DMS79 (cell line): ENCODE results near the gene CACNG5.

ENCODE experiments used
- DNase-seq: peaks from one replicate; lab custom pipeline; 2025; lab: John Stamatoyannopoulos, UW

CACNG5 gene

DNA sequence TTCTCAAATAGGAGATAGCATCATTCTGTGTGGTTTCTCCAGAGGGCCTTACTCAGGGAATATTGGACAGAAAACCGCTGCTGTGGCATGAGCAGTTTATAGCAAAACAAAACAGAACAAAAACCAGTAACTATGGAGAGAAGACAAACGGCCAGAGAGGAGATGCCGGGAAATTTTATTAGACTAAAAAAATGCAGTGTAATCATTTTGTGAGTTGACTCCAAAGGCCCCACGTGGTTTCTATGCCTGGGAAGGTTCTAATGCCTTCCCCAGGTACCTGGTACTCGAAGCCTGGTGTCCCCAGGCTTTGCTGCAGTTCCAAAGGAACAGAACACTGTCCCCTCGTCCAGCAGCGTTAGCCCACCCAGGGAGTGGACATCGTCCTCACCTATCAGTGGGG is 12.9 kb upstream of the CACNG5 start:
- no peak for DNase-seq

DNA sequence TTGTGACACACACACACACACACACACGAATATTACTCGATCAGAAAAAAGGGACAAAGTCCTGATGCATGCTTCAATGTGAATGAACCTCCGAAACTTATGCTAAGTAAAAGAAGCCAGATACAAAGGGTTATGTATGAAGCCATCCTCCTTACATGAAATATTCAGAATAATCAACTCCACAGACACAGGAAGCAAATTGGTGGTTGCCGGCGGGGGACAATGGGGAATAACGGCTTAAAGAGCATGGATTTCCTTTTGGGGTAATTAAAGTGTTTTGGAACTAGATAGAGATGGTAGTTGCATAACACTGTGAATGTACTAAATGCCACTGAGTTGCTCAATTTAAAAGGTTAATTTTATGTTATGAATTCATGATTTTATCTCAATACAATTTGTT is 8.1 kb upstream of the CACNG5 start:
- DNase-seq, result no peak

- no peak for DNase-seq
Measured at GRCh38 chr17:66829386-66829864, 5.5 kb upstream of the CACNG5 start.

DNA sequence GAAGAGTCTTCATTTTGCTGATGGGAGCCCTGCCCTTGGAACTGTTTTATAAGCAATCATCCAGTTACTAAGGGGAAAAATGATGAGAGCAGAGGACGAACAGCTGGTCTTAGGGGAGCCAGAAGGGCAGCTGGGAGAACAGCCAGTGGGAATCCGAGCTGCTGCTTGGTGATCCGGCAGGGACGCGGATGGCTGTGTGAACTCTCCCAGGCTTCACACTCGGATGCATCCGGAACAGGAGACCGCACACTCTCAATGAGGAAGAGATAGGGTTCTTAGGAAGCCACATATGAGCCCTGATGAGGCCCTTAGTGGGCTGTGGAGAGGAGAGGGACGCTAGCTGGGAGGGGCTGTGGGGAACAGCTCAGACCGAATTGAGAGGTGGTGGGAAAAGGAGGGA is 5.0 kb upstream of the CACNG5 start:
- DNase-seq, result peak; percentile 27

DNA sequence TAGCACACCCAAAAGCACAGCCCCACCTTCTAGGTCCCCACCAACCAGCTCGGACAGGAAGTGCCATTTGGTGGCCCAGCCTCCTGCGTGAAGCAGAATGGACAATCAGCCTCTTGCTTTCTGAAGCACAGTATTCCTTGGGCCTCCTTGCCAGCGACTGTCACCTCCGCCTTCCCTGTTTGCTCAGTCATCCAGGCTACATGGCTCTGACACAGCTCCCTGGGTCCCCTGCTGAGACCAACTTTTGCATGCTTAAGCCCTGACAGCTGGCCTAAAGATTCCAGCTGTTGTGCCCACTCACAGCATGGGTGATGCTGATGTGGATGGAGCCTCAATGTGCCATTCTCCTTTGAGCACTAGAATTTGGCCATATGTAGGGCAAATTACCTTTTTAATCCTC is 4.5 kb upstream of the CACNG5 start:
- peak; percentile 26 for DNase-seq

GRCh38 chr17:66831383-66832210 is 3.3 kb upstream of the CACNG5 start:
- no peak for DNase-seq

- no peak for DNase-seq
Measured at GRCh38 chr17:66833201-66833600, 1.7 kb upstream of the CACNG5 start.

- DNase-seq, result no peak
Measured at GRCh38 chr17:66834426-66834918, 445 bp upstream of the CACNG5 start.

GRCh38 chr17:66835476-66835875 is 559 bp downstream of the CACNG5 start:
- DNase-seq, result no peak

GRCh38 chr17:66836063-66837005 is 1.4 kb downstream of the CACNG5 start:
- no peak for DNase-seq

DNA sequence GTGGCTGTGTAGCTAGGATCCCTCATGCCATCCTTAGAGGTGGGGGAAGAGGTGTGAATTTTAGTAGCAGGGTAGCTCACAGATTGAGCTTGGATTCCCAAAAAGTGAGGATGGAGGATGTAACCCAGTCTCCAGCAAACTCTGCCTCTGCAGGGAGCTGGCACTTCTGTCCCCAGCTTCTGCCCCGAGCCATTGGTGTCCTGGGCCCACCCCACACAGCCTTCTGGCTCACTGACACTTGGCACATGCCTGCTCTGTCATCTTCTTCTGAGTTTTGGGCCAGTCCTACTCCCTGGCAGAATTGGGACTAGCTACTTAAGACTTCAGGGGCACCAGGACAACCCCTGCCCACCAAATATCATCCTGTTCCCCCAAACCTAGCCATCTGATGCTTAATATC is 2.3 kb downstream of the CACNG5 start:
- no peak for DNase-seq

DNA sequence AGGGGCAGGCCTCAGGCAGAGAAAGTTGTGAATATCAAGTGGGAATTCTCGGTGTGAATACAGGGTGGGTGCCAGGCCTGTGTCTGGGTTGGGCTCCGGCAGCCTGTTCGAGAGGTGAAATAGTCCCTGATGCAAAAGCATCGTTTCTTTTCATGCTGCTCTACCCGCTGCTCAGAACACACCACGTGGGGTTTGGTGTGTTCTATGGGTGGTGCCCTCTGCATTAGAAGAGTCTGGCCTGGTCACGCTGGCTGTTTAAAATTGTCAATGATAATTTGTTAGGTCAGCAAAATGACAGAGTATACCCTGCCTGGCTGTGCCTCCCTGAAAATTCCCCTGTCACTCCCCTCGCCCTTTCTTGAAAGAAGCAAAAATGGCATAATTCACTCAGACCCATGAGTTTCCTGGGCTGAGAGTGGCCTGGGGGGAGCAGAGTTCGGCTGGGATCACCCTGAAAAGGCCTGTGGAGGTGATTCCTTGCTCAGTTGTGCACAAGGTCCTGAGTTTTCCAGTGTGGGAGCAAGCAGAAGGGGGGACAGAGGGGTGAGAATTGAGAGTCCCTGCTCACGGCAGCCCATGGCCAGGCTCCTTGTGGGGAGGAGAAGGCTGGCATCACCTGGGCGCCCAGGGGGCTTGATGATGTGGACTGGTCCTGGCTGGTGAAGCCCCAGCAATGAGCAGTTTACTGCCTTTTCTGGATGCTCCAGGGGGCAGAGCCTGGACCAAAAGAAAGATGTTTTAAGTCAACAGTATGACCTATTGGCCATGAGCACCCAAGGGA is 3.2 kb downstream of the CACNG5 start:
- no peak for DNase-seq

GRCh38 chr17:66839616-66840015 is 4.7 kb downstream of the CACNG5 start:
- no peak for DNase-seq

GRCh38 chr17:66840061-66840460 is 5.1 kb downstream of the CACNG5 start:
- no peak for DNase-seq

- no peak for DNase-seq
Measured at GRCh38 chr17:66841328-66841727, 6.4 kb downstream of the CACNG5 start.

DNA sequence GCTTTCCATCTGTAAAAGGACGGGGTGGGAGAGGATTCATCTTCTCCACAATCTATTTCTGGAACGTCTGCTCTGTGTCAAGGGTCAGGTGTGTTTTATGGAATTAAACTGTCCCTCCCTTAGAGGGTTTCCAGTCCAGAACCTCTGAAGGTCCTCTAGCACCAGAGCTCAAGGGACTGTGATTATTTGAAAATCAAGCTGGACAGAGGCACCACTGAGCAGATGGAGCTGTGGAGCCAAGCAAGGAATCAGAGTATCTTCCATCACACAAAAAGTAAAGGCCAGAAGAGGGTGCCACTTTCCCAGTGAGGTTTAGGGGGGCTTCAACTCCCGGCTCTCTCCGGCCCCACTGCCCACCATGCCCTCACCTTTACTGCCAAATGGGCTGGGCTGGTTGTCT is 6.8 kb downstream of the CACNG5 start:
- DNase-seq, result no peak

DNA sequence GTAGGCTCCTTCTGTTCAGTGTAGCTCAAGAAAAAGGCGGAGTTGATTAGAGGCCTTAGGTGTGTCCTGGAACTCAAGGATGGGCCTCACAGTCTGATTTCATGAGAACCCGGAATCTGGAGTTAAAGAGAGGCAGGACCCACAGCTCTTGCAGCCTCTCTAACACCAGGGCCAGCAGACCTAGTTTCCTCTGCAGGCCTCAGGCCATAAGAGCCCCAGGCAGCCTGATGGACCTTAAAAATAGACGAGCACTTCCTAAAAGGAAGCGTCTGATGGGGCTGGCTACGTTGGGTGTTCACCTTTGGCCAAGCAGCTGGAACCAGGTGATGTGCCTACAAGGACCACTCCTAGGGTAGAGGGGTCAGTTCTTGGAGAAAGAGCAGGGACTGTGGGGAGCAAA is 7.6 kb downstream of the CACNG5 start:
- DNase-seq, result no peak

GRCh38 chr17:66842959-66843358 is 8.0 kb downstream of the CACNG5 start:
- DNase-seq, result no peak

GRCh38 chr17:66843627-66844026 is 8.7 kb downstream of the CACNG5 start:
- DNase-seq, result no peak

DNA sequence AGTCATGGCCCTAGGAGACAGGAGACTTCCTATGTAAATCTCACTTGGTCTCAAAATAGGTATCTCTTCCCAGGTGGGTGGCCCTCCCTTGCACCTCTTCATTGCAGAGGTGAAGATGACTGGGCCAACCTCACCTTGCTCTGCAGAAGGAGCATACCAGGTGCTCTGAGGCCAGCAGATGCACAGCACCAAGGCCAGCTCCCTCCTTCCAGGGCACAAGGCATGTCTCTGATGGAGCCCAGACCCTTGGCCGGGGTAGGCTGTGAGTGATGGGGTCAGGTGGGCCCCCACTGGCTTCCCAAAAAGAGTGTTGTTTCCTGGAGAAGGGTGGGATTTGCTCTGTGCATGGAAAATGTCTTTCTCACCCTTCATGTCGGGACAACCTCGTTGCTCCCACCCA is 12.8 kb downstream of the CACNG5 start:
- no peak for DNase-seq

GRCh38 chr17:66848496-66848895 is 13.6 kb downstream of the CACNG5 start:
- no peak for DNase-seq
